ENCODE results near the gene ADCY7.
A peak's percentile ranks its signal among the peaks of the same experiment; 100 is the strongest.

Gene ADCY7

GRCh38 chr16:50278251-50278650 lies 11.9 kb downstream of the ADCY7 start:
- no peaks in the 10 kb centered on the region for H3K36me3 ChIP-seq
- no peak overlapping the region for H3K27ac ChIP-seq
- H3K27me3 ChIP-seq: no peaks in the 10 kb centered on the region
- H3K4me1 ChIP-seq: peaks cover 91% of the 10 kb centered on the region
- H3K9me3 ChIP-seq: no peaks in the 10 kb centered on the region
- no peak for TF ChIP-seq Cebpa-rat (IDR thresholded peaks at IDR 0.05)
- H3K4me2 ChIP-seq: peak overlapping the region; percentile 68
- H3K4me3 ChIP-seq: no peak overlapping the region
- no peak overlapping the region for H3K9ac ChIP-seq
- H4K20me1 ChIP-seq: peaks cover 54% of the 10 kb centered on the region

DNA sequence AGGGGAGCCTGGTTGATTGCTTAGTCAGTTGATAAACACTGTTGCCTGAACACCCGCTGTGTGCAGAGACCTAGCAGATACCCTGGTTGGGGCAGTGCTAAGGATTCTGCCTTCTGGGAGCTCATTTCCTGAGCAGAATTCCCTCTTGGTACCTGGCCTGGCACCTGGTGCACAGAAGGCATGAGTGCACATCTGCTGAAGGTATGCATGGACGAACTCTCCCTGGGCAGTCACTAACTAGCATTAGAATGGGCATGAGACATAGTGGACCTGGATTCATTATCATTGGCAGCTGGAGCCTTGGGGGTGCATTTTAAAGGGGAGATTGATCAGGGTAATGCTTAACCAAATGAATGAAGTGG lies 13.1 kb downstream of the ADCY7 start:
- H3K9me3 ChIP-seq: no peaks in the 10 kb centered on the region
- no peak overlapping the region for H3K27ac ChIP-seq

GRCh38 chr16:50280932-50281331 lies 14.6 kb downstream of the ADCY7 start:
- Histone ChIP-seq H3K36me3 (no peaks in the 10 kb centered on the region), H3K4me2 (peak overlapping the region; percentile 93), H3K9ac (no peak overlapping the region), H3K4me3 (peak overlapping the region; percentile 55), H3K27me3 (no peaks in the 10 kb centered on the region), H3K27ac (peak overlapping the region; percentile 86), H4K20me1 (peaks cover 75% of the 10 kb centered on the region), H3K9me3 (no peaks in the 10 kb centered on the region), H3K4me1 (peaks cover 91% of the 10 kb centered on the region)
- no peak for TF ChIP-seq Cebpa-rat (IDR thresholded peaks at IDR 0.05)

More for the DNA sequence above, 13.1 kb downstream of the ADCY7 start:
- Histone ChIP-seq H3K4me3 (no peak overlapping the region), H3K4me1 (peaks cover 91% of the 10 kb centered on the region), H4K20me1 (peaks cover 60% of the 10 kb centered on the region), H3K36me3 (no peaks in the 10 kb centered on the region), H3K27me3 (no peaks in the 10 kb centered on the region), H3K9ac (no peak overlapping the region), H3K4me2 (peak overlapping the region; percentile 68)
- TF ChIP-seq Cebpa-rat (IDR thresholded peaks at IDR 0.05): no peak

- H3K4me3 ChIP-seq: peak overlapping the region; percentile 55
- H3K9me3 ChIP-seq: peaks cover 6% of the 10 kb centered on the region
- peak overlapping the region; percentile 69 for H3K9ac ChIP-seq
- TF ChIP-seq Cebpa-rat (IDR thresholded peaks at IDR 0.05): no peak
- no peaks in the 10 kb centered on the region for H3K27me3 ChIP-seq
- H3K27ac ChIP-seq: peak overlapping the region; percentile 86
- H3K36me3 ChIP-seq: peaks cover 1% of the 10 kb centered on the region
- H4K20me1 ChIP-seq: peaks cover 80% of the 10 kb centered on the region
- H3K4me2 ChIP-seq: peak overlapping the region; percentile 93
- peaks cover 88% of the 10 kb centered on the region for H3K4me1 ChIP-seq
Observed at GRCh38 chr16:50281391-50282009, 15.1 kb downstream of the ADCY7 start.

DNA sequence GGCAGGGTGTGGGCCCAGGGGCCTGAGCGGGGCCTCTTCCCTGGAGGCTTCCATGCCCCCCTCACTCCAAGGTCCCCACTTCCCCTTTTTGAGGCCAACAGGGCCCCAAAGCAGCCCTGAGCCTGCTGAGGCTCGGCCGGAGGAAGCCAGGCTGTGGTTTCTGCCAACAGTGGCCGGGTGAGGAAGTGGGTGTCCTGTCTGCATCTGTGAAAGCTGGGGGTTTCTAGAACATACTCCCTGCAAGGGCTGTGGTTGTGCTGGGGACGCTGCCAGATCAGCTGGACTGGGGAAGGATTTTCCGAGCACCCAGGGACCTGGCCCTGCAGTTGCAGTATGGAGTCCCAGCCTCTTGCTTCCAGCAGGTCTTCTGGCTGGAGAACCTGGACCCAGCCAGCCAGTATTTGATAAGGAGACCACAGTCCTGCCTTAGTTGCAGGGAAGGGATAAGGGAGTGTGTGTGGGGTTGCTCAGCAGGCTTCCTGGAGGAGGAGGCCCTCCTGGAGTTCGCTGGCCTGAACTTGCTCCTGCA lies 15.7 kb downstream of the ADCY7 start:
- no peaks in the 10 kb centered on the region for H3K27me3 ChIP-seq
- peak overlapping the region; percentile 69; the same call in 1 of the 2 replicates for H3K9ac ChIP-seq
- peak overlapping the region; percentile 86 for H3K27ac ChIP-seq
- no peak for TF ChIP-seq Cebpa-rat (IDR thresholded peaks at IDR 0.05)
- peaks cover 10% of the 10 kb centered on the region for H3K9me3 ChIP-seq
- H3K4me3 ChIP-seq: peak overlapping the region; percentile 55
- peaks cover 81% of the 10 kb centered on the region for H4K20me1 ChIP-seq
- peaks cover 5% of the 10 kb centered on the region for H3K36me3 ChIP-seq
- peak overlapping the region; percentile 93 for H3K4me2 ChIP-seq
- peaks cover 83% of the 10 kb centered on the region for H3K4me1 ChIP-seq

GRCh38 chr16:50282955-50283631 lies 16.7 kb downstream of the ADCY7 start:
- H3K36me3 ChIP-seq: peaks cover 10% of the 10 kb centered on the region
- peak overlapping the region; percentile 59 for H3K9ac ChIP-seq
- TF ChIP-seq Cebpa-rat (IDR thresholded peaks at IDR 0.05): peak; percentile 94
- H3K27me3 ChIP-seq: no peaks in the 10 kb centered on the region
- H3K9me3 ChIP-seq: peaks cover 10% of the 10 kb centered on the region
- H3K4me2 ChIP-seq: peak overlapping the region; percentile 93
- peaks cover 82% of the 10 kb centered on the region for H3K4me1 ChIP-seq
- H3K27ac ChIP-seq: peak overlapping the region; percentile 74
- H3K4me3 ChIP-seq: 0 out of 2 replicates have a peak overlapping the region, but pooled peaks have one; percentile 6
- peaks cover 80% of the 10 kb centered on the region for H4K20me1 ChIP-seq

DNA sequence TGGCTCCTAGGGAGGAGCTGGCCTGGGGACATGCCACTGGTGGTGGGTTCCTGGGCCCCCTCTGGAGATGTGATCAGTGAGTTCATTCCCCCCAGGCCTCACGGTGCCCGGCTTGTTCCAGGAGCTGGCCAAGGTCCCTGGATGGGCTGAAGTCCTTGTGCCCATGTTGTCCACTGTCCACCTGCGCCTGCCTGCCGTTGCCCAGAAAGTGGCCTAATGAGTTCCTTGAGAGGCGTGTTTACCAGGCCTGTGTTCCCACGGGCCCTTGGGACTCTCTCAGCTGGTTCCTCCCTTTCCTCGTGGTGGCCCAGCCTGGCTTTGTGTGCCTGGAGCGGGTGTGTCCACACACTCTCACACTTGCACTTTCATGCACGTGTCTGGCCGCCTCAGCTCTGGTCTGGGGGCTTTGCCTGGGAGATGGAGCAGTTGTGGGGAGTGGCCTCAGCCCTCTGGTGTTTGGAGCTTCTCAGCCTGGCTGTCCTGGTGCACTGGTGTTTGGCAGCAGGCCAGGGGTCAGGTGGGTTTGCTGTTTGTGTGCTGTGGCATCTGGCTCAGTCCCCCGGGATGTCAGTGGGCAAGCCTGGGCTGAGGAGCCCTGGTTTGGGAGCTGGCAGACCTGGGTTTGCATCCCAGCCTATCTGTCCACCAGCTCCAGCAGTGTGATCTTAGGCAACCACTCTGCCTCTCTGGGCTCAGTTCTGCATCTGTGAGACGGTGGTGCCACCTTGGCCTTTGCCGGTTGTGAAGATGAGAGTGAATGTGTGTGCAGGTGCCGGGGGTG lies 18.0 kb downstream of the ADCY7 start:
- Histone ChIP-seq H3K27ac (peak overlapping the region; percentile 74), H3K4me1 (peaks cover 70% of the 10 kb centered on the region), H4K20me1 (peaks cover 68% of the 10 kb centered on the region), H3K9ac (peak overlapping the region; percentile 59), H3K27me3 (no peaks in the 10 kb centered on the region), H3K36me3 (peaks cover 17% of the 10 kb centered on the region), H3K4me2 (peak overlapping the region; percentile 93), H3K9me3 (peaks cover 10% of the 10 kb centered on the region), H3K4me3 (0 out of 2 replicates have a peak overlapping the region, but pooled peaks have one; percentile 6)
- TF ChIP-seq Cebpa-rat (IDR thresholded peaks at IDR 0.05): no peak

DNA sequence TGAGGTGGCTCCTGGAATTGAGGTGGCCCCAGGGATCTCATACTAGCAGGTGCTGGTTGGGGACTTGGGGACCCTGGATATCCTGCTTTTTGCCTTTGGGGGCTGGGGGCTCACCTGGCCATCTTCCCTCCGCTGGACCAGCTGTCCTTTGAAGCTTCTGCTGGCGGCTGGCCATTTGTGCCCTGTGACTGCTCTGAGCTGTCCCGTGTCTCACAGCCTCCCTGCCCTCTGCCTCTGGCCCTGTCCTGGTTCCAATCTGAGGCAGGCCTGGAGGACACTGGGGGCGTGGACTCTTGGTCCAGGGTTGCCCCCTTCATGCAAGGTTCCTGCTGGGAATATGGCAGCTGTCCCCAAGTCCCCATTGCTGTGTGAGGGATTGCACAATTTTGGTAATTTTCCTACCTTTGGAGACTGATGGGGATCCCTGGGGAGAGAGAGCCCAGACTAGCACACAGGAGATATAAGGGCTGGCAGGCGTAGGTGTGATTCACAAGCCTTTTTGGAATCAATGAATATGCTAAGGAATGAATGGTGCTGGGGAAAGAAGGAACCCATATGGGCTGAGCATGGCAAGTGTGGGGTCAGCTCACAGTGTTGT lies 19.2 kb downstream of the ADCY7 start:
- Histone ChIP-seq H3K9ac (no peak overlapping the region), H3K27ac (0 out of 2 replicates have a peak overlapping the region, but pooled peaks have one; percentile 1), H4K20me1 (peaks cover 67% of the 10 kb centered on the region), H3K4me3 (no peak overlapping the region), H3K9me3 (peaks cover 10% of the 10 kb centered on the region), H3K36me3 (peaks cover 26% of the 10 kb centered on the region), H3K4me2 (peak overlapping the region; percentile 93), H3K4me1 (peaks cover 59% of the 10 kb centered on the region), H3K27me3 (no peaks in the 10 kb centered on the region)
- TF ChIP-seq Cebpa-rat (IDR thresholded peaks at IDR 0.05): peak; percentile 32; the same call in 1 of the 2 replicates

DNA sequence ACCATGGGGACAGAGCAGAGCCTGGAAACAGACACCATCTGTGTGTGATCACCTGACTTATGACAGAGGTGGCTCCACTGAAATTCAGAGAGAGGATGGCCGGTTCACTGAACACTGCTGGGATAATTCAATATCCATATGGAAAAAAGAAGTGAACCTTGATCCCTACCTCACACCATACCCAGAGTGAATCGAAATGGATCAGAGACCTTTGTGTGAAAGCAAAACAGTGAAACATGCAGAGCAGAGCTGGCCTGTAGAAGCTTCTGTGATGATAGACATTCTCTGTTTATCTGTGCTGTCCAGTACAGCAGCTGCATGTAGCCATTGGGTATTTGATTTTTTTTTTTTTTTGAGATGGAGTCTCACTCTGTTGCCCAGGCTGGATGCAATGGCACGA lies 20.3 kb downstream of the ADCY7 start:
- Histone ChIP-seq H3K4me1 (peaks cover 50% of the 10 kb centered on the region), H3K36me3 (peaks cover 29% of the 10 kb centered on the region), H3K27me3 (no peaks in the 10 kb centered on the region), H3K4me3 (no peak overlapping the region), H3K27ac (no peak overlapping the region), H4K20me1 (peaks cover 60% of the 10 kb centered on the region), H3K4me2 (no peak overlapping the region), H3K9ac (no peak overlapping the region), H3K9me3 (peaks cover 10% of the 10 kb centered on the region)
- no peak for TF ChIP-seq Cebpa-rat (IDR thresholded peaks at IDR 0.05)

Measured in BLaER1 (cell line).